Measurements from ENCODE around the gene SH3BP4.

GRCh38 chr2:235037604-235038166, 85.9 kb downstream of the SH3BP4 start:
- TF ChIP-seq CTCF (IDR thresholded peaks at IDR 0.05) (no peak), POLR2A (IDR thresholded peaks at IDR 0.05) (no peak), EP300 (IDR thresholded peaks at IDR 0.05) (no peak), POLR2AphosphoS5 (IDR thresholded peaks at IDR 0.05) (no peak)
